Fibroblast of villous mesenchyme (primary cell): ENCODE data around the gene SYCP1. TPM values are rescaled to one million over a fixed set of nuclear protein-coding genes. Genes with fewer than 3 reads are reported as not detected.

Experiments
- DNase-seq: peaks from one replicate; pipeline ENCODE4 v3.0.0-alpha.2; 2010; ENCODE audit warnings: low read depth
- H3K4me3 ChIP-seq: 2 replicates; pipeline ENCODE4 v1.5.1; 2011; ENCODE audit warnings: low read depth, mild to moderate bottlenecking, low read length
- total RNA-seq: library from RNA; depleted of rRNA; stranded (reverse); fragments of >200 nt; gene quantifications from 2 replicates; pipeline ENCODE4 v1.2.3, GENCODE V29; 2012
- TF ChIP-seq, protein P1 (sequence below): IDR thresholded peaks from 2 replicates; pipeline ENCODE4 v1.5.1; 2012; ENCODE audit warnings: low read depth, mild to moderate bottlenecking, low read length; ENCODE audit not compliant: insufficient read depth

The SYCP1 gene
- total RNA-seq, 1 donor: not detected

DNA sequence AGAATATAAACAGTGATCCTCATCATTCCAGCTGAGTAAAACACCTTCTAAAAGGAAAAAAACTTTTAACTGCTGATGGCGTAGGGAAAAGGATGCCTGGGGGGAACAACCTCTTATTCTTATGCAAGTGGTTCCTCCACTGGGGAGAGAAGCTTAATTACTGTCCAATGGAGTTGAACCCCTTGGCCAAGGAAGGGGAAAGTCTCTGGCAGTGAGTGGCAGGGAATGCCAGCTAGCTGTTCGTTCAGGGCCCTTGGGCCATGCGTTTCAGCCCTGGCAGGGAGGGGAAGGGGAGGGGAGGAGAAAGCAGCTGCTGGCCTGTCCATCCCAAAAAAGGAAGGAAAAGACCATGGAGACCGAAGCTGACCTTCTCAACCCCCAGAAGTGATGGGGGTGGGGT, 22.6 kb upstream of the SYCP1 start:
- no peak for DNase-seq
- TF ChIP-seq, protein P1, sequence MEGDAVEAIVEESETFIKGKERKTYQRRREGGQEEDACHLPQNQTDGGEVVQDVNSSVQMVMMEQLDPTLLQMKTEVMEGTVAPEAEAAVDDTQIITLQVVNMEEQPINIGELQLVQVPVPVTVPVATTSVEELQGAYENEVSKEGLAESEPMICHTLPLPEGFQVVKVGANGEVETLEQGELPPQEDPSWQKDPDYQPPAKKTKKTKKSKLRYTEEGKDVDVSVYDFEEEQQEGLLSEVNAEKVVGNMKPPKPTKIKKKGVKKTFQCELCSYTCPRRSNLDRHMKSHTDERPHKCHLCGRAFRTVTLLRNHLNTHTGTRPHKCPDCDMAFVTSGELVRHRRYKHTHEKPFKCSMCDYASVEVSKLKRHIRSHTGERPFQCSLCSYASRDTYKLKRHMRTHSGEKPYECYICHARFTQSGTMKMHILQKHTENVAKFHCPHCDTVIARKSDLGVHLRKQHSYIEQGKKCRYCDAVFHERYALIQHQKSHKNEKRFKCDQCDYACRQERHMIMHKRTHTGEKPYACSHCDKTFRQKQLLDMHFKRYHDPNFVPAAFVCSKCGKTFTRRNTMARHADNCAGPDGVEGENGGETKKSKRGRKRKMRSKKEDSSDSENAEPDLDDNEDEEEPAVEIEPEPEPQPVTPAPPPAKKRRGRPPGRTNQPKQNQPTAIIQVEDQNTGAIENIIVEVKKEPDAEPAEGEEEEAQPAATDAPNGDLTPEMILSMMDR: no peak

DNA sequence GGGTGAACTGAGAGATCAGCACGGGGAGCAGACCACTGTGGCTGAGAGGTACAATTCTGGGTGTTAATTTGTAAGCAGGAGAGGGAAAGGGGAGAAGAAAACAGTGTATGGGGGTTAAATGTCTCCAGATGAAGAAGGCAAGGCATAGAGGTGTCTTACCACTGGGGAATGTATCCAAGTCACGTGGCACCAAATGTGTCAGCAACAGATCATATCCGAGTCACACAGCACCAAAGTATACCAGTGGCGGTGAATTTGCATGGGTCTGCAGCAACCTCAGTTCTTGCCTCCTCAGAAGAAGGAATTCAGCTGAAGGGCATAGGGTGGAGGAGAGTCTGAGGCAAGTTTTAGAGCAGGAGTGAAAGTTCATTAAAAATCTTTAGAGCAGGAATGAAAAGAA, 21.2 kb upstream of the SYCP1 start:
- TF ChIP-seq, protein P1: no peak
- no peak for DNase-seq
- no peak overlapping the region for H3K4me3 ChIP-seq

More for the DNA sequence above, 22.6 kb upstream of the SYCP1 start:
- no peak overlapping the region for H3K4me3 ChIP-seq

DNA sequence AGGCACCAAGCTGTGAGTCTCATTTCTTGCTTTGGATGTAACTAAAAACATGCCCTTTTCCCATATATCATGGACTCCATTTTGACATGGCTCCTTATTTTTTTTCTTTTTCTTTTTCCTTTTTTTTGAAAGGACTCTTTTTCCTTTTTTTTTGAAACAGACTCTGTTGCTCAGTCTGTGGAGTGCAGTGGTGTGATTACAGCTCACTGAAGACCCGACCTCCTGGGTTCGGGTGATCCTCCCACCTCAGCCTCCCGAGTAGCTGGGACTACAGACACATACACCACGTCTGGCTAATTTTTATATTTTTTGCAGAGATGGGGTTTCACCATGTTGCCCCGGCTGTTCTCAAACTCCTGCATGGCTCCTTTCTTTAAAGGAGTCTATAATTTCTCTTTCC, 10.4 kb upstream of the SYCP1 start:
- TF ChIP-seq, protein P1: no peak
- no peak overlapping the region for H3K4me3 ChIP-seq
- DNase-seq: no peak

DNA sequence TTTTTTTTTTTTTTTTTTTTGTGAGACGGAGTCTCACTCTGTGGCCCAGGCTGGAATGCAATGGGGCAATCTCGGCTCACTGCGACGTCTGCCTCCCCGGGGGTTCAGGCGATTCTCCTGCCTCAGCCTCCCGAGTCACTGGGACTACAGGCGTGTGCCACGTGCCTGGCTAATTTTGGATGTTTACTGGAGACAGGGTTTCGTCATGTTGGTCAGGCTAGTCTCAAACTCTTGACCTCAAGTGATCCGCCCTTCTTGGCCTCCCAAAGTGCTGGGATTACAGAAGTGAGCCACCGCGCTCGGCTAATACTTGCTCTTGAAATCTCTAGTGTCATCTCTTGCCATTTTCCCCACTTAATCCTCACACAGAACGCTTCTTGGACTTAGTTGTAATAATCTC, 1.1 kb upstream of the SYCP1 start:
- no peak overlapping the region for H3K4me3 ChIP-seq
- no peak for DNase-seq
- TF ChIP-seq, protein P1: no peak

DNA sequence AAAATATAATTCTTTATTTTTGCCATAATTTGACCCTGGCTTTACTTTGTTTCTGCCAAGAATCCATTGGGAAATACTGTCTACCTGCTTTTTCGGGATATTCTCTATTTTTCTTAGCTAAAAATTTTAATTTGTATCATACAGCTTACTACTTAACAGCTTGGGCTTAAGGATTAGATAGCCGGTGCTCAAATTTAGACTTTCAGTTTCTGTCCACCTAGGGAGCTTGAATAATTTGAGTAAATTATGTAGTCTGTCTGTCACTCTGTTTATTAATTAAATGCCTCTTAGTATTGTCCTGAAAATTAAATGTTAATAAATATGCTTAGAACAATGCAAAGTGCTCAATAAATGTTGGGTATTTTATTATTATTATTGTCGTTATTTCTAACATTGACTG, 6.7 kb downstream of the SYCP1 start:
- no peak overlapping the region for H3K4me3 ChIP-seq
- no peak for DNase-seq
- TF ChIP-seq, protein P1: no peak

DNA sequence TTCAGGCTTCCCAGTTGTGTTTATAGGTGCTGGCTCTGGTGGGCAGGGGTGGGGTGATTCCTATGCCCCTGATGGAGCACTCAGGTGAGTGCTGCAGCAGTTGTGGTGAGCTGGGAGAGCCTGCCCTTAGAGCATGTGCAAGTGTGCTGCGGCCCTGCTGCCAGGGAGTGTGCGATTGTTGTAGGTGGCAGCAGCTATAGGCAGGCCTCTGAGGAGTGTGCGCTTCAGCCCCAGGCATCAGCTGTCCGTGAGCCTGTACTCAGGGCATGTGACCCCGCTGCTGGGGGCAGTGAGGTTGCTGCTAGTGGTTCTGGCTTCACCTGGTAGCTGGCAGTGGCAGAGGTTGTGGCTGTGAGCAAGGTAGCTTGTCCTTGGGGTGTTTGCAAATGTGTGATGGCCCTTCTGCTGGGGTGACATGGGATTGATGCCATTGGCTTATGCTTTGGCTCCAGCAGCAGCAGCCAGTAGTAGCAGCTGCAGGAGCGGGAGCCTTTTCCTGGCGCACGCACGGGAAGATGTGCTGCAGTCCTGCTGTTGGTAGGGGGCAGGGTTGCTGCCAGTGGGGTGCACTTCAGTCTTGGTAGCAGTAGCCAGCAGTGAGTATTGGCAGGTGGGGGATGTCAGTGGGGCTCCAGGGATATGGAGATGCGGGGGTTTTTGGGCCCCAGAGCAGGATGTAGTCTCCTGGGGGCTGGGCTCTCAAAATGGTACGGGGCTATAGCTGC, 37.7 kb downstream of the SYCP1 start:
- TF ChIP-seq, protein P1: no peak
- DNase-seq: no peak
- no peak overlapping the region for H3K4me3 ChIP-seq

DNA sequence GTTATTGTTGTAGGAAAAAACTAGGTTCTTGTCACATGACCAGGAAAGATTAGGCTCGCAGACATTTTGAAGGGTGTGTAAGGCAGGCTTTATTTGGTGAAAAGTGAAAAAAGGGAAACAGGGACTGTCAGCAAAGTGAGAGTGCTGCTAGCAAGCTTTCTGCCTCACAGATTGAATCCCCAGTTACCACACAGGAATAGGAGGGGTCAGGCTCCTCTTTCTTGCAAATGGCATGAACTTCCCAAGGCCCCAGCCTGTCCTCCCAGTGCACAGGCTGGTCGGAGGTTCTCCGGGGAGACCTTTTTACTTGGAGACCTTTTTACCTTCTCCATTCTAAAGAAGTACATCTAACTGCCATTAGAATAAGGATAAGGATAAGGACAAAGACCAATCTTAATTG, 42.1 kb downstream of the SYCP1 start:
- DNase-seq: no peak
- TF ChIP-seq, protein P1: no peak
- H3K4me3 ChIP-seq: no peak overlapping the region
